ENCODE data around the gene ALK. TPM values are rescaled to one million over a fixed set of nuclear protein-coding genes. Genes with fewer than 3 reads are reported as not detected.

Gene ALK
- total RNA-seq, 1 experiment from 2014 or later, result not detected

DNA sequence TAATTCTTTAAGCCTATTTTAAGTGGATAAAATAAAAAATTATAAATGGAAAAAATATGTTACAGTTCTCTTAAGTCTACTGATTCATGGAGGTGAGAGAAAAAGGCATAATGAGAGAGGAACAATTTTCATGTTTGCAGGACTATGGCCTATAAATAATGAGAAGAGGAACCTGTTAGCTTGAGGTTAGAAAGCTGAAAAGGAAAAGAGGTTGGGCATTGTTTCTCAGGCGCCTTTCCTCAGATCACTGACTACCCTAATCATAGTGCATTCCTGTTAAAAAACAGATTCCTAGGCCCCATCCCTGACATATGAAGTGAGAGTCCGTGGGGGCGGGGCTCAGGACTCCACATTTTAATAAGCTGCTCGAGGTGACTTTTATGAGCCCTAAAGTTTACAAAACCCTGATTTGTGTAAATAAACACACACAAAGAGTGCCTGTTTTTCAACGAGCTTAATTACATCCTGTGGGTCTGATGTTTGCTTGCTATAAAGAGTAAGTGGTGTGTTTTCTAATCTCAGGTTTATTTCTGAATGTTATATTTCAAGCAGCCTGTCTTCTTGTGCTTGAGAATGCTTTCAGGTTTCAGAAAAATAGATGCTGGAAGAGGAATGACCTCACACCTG lies 470.7 kb downstream of the ALK start:
- DNase-seq (ENCODE audit: low spot score), result no peak

DNA sequence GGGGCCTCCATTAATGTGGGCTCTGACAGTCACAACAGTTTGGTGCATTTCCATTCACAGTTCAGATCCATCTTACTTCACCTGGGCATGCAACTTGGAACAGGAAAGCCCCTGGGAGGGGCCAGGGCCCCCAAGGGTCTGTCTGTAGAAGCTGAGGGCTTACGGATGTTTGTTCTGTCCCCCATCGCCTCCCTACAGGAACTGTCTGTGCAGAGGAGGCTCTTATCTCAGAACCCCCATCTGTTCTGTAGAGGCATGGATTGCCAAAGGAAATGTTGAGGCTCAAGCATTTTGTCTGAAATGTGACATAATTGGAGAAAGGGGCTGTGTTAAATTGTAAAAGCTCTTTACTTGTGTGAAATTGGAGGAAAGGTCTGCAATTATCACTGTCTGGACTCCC lies 471.9 kb downstream of the ALK start:
- no peak for DNase-seq (ENCODE audit: low spot score)

DNA sequence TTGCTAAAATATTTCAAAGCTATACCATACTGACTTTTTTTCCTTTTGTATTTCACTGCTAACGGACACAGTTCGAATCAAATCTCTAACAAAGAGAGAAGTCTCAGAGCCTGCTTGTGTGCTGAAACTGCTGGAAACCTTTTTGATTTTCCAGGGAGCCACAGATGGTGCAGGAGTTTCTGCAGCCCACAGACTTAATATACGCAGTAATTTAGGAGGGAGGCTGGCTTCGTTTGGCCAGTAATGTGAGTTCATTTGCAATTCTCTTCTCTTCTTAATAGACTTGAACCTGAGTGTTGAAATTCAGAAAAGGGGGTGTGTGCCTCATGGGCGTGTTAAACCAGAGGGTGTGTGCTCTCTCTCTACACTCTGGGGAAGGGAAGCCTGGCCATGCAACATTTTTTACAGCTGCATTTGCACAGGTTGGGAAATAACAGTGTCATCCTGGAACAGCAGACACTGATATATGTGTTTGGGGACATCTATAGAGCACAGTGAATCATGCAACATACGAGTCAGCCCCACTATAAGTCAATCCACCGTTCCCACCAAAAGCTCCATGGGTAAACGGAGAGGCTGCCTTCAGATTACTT lies 473.2 kb downstream of the ALK start:
- no peak for DNase-seq (ENCODE audit: low spot score)

DNA sequence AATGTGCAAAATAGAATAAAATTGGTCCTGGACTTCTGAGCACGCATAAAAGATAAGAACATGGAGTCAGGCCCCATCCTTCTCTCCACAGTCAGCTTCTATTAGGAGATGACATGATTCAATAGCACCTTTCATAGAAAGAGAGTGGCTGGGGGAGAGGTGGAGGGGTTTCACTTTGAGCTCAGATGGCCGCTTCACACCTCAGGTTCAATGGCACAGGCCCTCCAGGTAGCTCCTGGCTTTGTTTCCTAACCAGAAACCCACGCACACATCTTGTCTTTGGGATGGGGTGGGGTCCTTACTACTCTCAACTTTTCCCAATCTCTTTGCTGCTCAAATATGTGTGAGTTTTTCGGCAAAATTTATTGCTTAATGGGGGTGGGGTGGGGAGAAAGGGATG lies 473.9 kb downstream of the ALK start:
- no peak for DNase-seq (ENCODE audit: low spot score)

- DNase-seq (ENCODE audit: low spot score), result no peak
Measured at GRCh38 chr2:29446847-29447246, 474.5 kb downstream of the ALK start.

DNA sequence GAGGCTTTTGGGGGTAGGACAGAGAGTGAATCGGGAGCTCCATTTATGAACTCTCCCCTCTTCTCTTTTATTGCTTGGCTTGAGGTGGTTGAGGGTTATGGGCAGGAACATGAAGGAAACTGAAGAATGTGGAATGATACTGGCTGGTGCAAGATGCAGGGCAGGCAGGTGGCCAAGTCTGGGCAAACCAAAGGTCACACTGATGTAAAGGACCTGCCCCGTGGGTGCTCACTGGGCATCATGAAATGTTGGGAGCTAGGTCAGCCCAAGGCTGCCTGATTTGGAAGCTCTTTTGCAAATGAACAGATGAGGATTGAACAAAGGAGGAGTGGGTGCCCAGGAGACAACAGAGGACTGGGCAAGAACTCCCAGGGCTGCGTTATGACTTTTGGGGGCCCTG lies 477.2 kb downstream of the ALK start:
- DNase-seq (ENCODE audit: low spot score), result no peak

GRCh38 chr2:29443627-29444026 lies 477.8 kb downstream of the ALK start:
- no peak for DNase-seq (ENCODE audit: low spot score)

GRCh38 chr2:29443151-29443550 lies 478.2 kb downstream of the ALK start:
- no peak for DNase-seq (ENCODE audit: low spot score)

DNA sequence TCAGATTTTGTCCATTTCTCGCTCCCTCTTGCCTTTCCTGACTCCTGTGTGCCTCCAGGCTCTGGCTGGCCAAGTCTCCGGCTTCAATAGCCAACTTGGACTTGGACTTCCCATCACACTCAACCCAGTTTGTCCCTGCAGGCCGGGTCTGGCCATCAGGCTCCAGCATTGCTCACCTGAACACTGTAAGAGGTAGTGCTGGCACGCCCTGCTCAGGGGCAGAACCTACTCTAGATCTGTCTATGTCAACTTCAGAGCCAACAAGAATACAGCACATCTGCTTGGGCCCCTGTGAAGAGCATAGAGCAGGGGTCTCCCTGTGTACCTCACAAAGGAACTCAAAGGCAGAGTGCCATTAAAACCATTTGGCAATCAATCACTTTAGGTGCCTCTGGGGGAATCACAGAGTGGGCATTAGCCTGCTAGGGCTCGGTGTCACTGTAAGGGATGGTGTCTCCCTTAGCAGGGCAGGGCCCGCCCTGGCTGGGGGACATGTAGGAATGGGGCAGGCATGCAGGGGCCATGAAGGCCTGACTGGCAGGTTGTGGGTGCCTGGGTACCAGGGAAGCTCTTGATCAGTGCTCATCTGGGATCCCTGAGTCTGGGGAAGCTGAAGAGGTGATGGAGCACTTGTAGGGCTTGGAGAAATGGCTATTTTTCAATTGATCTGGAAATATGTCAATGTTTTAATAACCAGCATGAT lies 480.3 kb downstream of the ALK start:
- no peak for DNase-seq (ENCODE audit: low spot score)

DNA sequence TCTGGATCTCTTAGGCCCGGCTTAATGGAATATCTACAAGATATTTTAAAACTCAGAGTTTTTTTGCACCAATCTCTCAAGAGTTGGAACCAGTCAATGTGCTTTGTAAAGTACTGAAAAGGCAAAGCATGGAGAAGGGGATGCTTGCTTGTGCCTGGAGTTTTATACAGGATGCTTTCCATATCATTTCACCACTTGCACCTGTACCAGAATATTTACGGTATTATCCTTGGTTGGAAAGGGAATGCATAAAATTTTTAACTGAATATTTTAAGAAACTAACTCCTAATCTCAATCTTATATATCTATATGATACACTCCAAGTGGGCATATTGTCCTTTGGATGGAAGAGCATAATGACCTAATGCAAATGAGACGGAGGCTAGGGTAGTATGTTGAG lies 487.5 kb downstream of the ALK start:
- DNase-seq (ENCODE audit: low spot score), result no peak

DNA sequence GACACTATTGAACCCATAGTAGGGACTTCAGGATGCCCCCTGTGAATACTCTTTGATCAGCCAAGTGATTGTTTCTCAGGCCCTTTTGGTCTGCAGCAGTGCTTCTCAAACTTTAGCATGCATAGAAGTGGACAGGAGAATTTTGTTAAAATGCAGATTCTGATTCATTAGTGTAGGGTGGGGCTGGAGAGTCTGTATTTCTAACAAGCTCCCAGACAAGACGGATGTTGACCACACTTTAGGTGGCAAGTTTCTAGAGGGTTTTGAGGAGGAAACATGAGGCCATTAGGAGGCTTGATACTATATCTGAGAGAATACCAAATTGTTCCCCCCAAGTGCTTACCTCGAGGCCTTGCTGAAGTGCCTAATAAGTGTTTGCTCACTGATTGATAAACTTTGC lies 488.3 kb downstream of the ALK start:
- DNase-seq (ENCODE audit: low spot score), result no peak

DNA sequence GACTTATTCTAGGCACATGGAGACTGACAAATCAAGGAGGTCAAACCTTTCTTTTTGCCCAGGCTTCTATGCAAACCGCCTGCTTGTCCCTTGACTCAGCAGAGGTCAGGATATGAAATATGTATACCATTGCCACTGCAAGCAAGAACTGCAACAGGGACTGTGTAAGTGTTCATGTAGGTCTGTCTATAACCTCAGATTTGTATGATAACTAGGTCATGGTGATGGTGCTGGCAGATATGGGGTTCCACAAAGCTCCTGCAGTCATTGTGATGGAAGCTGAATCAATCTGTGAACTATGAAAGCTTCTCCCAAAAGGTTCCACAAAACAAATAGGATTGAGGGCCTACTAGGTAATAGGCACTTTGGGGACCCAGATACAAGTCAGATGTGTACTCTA lies 489.9 kb downstream of the ALK start:
- no peak for DNase-seq (ENCODE audit: low spot score)

DNA sequence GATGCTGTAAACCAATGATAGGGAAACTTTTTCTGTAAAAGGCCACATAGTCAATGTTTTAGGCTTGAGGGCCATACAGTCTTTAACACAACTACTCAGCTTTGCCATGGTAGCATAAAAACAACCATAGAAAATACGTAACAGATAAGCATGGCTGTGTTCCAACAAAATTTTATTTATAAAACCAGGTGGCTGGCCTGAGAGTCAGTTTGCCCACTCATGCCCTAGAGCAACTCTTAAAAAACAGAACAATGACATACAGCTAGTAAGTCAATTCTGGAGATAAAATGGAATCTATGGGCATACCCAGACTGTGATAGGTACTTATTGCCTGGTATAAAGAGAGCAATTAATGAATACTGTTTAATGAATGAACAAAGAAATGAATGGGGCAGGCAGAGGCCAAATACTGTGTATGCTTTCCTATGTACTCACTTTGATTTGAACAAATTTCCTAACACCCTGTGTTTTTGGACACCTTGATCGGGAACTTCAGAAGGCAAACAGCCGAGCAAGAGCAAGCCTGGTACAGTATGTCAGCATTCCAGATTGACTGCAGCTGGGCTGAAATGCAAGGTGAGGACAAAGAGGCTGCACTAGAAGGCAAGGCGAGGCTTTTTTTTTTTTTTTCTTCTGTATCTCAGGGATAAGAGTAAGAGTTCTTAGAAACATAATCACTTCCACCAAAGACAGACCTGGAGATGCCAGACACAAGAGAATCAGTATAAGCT lies 490.8 kb downstream of the ALK start:
- no peak for DNase-seq (ENCODE audit: low spot score)

GRCh38 chr2:29426354-29426753 lies 495.0 kb downstream of the ALK start:
- DNase-seq (ENCODE audit: low spot score), result no peak

GRCh38 chr2:29425866-29426265 lies 495.5 kb downstream of the ALK start:
- DNase-seq (ENCODE audit: low spot score), result no peak

DNA sequence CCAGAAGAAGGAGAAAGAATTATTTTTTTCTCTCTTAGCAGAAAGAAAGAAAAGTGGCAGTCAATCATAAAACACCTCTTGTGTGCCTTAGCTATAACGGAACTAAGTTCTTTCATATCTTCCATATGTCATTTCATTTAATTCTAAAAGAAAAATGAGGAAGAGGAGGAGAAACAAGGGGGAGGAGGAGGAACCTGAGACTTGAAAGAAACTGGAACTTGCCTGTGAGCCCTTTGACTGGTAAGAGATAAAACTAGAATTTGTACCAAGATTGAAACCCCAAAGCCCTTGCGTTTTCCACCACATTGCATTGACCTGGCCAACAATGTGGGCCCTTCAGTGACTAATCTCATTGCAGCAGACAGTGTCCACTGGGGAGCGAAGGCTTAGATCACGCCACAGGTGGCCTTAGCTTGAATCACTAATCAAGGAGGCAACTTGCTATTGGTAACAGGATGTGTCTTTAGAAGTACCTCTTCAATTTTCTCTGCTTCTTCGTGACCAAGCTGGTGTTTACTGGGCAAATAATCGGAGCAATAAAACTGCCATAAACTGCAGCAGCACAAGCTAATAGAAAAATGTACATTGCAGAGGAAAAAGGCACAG lies 498.2 kb downstream of the ALK start:
- no peak for DNase-seq (ENCODE audit: low spot score)

GRCh38 chr2:29420999-29421782 lies 500.2 kb downstream of the ALK start:
- no peak for DNase-seq (ENCODE audit: low spot score)

- DNase-seq (ENCODE audit: low spot score), result no peak
Measured at GRCh38 chr2:29420464-29420863, 500.9 kb downstream of the ALK start.

GRCh38 chr2:29417630-29418029 lies 503.8 kb downstream of the ALK start:
- no peak for DNase-seq (ENCODE audit: low spot score)

DNA sequence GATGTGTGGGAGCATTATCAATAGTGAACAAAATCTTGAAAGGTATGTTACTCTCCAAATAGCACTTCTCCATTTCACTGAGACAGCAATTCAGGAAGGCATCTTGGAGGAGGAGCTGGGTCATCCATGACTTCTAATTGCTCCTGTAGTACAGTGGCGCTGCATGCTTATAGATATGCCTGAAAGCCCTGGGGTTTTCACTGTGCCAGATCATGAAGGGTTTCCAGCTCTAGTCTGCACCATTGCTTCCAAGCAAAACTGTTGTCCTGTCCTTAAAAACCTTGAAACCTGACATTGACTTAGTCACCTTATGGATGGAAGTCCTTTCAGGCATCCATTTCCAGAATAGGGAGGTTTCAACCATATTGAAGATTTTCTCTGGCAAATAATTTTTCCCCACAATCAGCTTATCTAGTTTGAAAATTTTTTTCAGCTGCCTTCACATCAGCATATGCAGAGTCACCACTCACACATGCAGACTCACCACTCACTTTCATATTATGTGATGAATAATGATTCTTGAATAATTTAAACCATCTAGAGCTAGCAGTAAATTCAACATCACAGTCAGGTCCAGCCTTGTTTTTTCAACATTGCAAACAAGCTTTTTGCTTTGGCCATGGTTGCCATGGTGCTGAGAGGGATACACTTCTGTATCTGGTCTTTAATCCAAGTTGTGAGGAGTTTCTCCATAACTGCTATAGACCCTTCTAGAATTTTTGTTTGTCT lies 509.0 kb downstream of the ALK start:
- DNase-seq (ENCODE audit: low spot score), result no peak

DNA sequence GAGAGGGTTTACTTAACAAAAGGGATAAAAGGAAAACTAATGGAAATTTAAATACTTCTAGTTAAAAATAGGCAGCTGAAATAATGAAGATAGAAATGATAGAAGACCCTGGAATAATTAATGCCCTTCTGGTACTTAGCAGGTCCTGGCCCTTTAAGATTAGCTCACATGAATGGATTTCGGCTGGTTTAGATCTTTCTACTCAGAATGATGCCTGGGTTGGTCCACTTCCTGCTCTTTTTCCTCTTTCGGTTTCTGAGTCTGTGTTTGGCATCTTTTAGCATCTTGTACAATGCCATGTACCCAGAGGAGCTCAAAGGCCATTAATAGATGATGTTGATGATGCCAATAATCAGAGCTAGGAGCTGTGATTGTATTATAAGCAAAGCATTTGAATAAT lies 515.7 kb downstream of the ALK start:
- no peak for DNase-seq (ENCODE audit: low spot score)
